DMS153 (cell line): ENCODE results near the gene MSRB2.
"Not testable (repeated sequence)": the region's sequence is repeated elsewhere in the genome, so short reads cannot be mapped to it uniquely, and the experiment has no call there.

ENCODE experiments used
- DNase-seq: peaks from one replicate; lab custom pipeline; 2025; lab: John Stamatoyannopoulos, UW

MSRB2 gene

DNA sequence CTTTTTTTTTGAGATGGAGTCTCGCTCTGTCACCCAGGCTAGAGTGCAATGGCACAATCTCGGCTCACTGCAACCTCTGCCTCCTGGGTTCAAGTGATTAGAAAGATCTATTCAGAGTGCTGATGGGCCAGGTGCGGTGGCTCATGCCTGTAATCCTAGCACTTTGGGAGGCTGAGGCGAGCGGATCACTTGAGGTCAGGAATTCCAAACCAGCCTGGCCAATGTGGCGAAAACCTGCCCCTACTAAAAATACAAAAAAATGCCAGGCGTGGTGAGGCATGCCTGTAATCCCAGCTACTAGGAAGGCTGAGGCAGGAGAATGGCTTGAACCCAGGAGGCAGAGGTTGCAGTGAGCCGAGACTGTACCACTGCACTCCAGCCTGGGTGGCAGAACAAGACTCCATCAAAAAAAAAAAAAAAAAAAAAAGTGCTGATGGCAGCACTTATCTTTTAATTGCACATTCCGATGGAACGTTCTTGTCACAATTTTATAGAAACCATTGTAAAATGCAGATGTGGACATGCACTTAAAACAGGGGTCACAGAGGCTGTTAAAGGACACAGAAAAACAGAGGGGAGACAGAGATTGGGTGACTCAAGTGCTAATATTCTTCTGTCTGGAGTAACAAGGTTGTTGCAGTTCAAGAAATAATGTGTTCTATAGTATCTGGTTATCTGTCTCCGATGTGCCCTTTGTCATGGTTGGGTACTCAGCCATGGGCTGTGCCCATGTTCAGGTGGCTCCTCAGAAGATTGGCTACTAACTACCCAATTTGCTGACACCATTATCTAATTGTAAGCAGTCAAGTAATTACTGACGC lies 25.1 kb upstream of the MSRB2 start:
- not testable (repeated sequence) for DNase-seq

DNA sequence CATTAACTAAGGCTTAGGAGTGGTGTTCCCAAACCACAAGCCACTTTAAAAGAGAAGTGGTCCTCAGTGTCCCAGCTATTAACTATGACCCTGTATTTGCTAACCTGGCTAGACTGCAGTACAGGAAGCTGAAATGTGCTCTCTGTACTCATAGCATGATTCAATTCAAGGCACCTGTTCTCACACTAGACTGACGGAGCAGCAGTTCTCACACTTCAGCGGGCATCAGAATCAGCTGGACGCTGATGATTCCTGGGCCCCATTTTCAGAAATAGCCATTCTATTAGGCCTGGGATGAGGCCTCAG lies 24.5 kb upstream of the MSRB2 start:
- peak; percentile 64 for DNase-seq

- DNase-seq = not testable (repeated sequence)
Measured at GRCh38 chr10:23072593-23072992, 22.8 kb upstream of the MSRB2 start.

DNA sequence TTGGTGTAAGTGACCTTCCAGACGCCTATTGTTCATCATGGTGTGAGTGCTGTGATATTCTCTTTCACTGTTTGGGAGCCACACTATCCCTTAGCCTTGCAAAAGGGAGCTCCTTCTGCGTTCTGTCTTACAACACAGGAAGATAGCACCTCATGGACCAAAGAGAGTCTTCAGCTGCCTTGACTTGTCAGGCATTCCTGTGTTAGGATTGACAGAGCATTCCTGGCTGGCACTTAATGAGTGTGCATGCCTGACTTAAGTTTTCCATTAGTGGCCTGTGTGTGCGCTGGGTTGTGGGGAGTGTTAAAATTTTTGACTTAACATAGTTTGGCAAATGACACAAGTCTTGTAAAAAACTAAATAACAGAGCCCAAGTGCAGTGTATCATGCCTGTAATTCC lies 21.9 kb upstream of the MSRB2 start:
- no peak for DNase-seq

- no peak for DNase-seq
Measured at GRCh38 chr10:23075672-23076071, 19.7 kb upstream of the MSRB2 start.

DNA sequence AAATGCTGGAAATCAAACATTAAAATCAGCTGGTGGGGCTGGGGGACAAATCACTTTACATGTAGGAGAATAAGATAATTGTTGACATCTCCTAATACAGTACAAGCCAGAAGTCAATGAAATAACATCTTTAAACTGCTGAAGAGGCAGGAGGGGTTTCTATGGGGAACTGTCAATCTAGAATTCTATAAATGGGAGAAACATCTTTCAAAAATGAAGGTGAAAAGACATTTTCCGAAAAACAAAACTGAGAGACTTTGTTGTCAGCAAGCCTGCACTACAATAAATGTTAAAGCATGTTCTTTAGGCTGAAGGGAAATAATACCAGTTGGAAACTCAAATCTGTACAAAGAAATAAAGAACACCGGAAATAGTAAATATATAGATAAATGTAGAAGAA lies 17.3 kb upstream of the MSRB2 start:
- DNase-seq = no peak

DNA sequence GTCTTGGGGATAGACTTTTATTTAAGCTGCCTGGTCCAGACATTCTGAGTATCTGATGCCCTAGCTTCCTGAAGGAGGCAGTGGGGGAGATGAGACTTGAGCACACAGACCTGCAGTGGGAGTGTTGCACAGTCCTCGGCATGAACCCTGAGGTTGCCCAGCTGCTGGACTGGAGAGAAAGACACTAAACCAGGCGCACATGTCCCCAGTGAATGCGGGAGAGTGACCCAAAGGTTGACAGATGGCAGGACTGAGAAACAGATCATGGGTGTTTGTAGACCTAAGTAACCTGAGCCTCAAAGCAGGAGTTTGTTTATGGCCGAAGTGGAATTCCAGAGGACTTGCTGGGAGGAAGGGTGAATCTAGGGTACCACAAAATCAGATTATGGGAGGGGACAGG lies 15.7 kb upstream of the MSRB2 start:
- DNase-seq = no peak

DNA sequence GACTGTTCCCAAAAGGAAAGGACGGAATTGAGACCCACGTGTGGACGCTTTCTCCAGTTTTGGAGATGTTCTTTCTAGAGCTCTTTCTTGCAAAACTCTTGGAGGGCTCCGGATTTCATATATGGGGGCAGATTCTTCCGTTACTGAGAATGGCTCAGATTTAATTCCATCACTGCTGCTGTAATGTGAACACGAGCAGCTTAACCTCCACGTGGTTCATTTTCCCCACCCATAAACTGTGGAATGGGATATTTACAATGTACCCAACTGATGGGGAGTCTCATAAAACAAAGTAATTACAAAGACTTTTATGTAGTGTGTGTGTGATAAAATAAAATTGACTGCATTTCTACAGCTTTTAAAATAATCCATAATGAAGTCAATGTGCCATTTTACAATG lies 15.1 kb upstream of the MSRB2 start:
- DNase-seq = no peak

DNA sequence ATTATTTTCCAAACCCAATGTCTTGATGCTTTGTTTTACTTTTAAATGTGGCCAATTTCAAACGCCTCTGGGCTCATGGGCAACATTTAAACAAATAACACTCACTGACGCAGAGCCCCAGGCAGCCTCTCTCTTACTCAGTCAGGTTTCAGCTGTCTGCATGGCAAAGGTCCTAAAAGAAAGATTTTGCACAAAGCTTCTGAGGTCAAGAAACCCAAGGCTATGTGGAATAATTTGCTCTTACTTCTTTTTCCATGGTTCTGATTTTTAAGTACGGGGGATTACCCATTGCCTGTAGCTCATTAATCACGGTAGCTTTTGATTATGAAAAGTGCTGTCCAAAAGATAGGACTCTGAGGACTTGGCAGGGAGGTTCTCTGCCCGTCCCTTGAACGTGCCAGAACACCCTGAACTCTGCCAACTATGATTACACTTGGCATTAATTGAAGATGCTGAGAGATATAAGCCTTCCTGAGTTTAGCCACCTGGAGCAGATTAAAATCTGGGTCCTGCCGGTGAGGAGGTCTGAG lies 14.1 kb upstream of the MSRB2 start:
- DNase-seq = no peak

DNA sequence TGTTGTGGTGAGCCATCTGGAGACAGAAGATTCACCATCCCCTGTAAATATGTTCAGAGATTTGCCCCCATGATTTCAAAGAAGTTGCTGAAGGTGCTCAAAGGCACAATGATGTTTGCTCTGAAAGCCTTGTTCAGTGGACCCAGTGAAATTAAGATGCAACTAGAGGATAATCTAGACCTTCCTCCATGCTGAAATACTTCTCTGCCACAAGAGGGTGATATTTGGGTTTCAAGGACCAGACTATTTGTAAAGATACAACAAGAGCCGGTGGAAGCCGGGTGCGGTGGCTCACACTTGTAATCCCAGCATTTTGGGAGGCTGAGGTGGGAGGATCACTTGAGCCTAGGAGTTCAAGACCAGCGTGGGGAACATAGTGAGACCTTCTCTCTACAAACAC lies 13.5 kb upstream of the MSRB2 start:
- DNase-seq = no peak

DNA sequence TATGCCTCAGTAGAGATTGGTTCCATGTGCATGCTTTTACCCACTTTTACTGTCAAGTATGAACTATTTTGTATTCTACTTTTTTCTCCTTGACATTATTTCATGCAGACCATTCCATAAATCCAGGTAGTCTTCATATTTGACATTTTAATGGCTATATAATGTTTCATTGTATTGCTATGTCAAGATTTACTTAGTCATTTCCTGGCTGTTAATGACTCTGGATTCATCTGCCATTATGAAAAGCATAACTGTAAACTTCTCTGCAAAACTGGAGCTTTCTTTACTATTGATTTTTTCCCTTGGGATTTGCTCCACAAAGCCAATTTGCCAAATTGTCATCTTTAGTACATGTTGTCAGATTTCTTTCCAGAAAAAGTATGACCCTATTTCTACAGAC lies 6.8 kb upstream of the MSRB2 start:
- DNase-seq = no peak

- DNase-seq = no peak
Measured at GRCh38 chr10:23094786-23095403, 484 bp upstream of the MSRB2 start.

- no peak for DNase-seq
Measured at GRCh38 chr10:23095966-23096801, 805 bp downstream of the MSRB2 start.

- no peak for DNase-seq
Measured at GRCh38 chr10:23096802-23097549, 1.6 kb downstream of the MSRB2 start.

- no peak for DNase-seq
Measured at GRCh38 chr10:23099079-23099478, 3.7 kb downstream of the MSRB2 start.

- DNase-seq = no peak
Measured at GRCh38 chr10:23099816-23100215, 4.4 kb downstream of the MSRB2 start.

- DNase-seq = no peak
Measured at GRCh38 chr10:23100331-23101030, 5.1 kb downstream of the MSRB2 start.

GRCh38 chr10:23106331-23107072 lies 11.1 kb downstream of the MSRB2 start:
- DNase-seq = peak; percentile 92

DNA sequence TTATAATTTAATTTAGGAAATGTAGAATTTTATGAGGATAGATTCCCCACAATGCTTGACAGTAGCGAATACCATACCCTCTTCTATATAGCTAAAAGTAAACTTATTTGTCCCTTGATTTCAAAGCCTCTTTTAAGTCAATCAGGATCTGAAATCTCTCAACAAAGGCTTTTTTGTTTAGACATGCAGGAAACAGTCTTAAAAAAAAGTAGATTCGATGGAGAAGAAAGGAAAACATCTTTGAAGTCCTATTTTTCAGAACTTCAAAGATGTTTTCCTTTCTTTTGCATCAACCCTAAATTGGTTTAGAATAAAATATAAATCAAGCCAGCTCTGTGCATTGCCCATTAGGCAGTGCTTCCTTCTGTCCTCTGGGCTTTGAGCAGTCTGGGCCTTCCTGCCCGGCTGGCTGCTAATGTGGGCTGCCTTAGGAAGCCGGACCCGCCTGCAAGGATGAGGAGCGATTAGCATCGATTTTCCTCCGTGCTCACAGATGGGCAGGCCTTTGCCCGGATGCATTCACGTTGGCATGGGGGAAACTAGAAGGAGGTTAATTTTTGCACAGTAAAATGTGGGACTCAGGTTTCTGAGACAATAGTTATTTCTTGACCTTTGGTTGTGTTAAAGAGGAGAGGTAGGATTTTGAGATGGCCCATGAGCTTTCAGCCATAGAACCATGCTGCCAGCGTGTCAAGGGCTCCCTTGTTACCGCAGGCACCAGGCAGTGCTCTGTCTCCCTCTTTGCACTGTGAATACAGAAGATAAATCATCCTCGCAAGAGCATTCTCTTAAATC lies 15.5 kb downstream of the MSRB2 start:
- DNase-seq = no peak
